ENCODE results near the gene DNAJA4.
"Not testable (repeated sequence)": the region's sequence is repeated elsewhere in the genome, so short reads cannot be mapped to it uniquely, and the experiment has no call there.

Gene DNAJA4

GRCh38 chr15:78244893-78245292, 19.5 kb upstream of the DNAJA4 start:
- no peak for DNase-seq

- not testable (repeated sequence) for DNase-seq
These were observed 19.0 kb upstream of the DNAJA4 start for GRCh38 chr15:78245392-78245791.

GRCh38 chr15:78245976-78246620, 18.3 kb upstream of the DNAJA4 start:
- DNase-seq = not testable (repeated sequence)

GRCh38 chr15:78247911-78248310, 16.5 kb upstream of the DNAJA4 start:
- DNase-seq = no peak

- no peak for DNase-seq
These were observed 15.2 kb upstream of the DNAJA4 start for GRCh38 chr15:78249131-78249530.

DNA sequence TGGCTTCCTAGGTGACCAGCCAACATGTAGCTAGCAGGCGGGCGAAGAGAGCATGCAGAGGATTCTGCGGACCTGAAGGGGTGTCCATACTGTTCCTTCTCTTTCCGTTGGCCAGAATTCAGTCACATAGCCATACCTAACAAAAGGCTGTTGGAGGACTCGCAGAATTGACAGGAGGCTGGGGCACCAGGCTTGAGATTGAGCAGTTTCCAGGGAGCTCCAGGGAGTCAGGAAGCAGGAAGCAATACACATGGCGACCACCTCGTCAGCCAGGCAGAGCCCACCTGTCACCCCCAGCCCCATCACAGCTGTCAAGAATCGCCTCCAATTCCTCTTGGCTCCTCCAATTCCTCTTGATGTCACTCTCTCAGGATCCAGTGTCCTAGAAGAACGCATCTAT, 13.2 kb upstream of the DNAJA4 start:
- no peak for DNase-seq

- no peak for DNase-seq
These were observed 8.8 kb upstream of the DNAJA4 start for GRCh38 chr15:78255421-78256043.

- no peak for DNase-seq
These were observed 8.3 kb upstream of the DNAJA4 start for GRCh38 chr15:78256044-78256437.

DNA sequence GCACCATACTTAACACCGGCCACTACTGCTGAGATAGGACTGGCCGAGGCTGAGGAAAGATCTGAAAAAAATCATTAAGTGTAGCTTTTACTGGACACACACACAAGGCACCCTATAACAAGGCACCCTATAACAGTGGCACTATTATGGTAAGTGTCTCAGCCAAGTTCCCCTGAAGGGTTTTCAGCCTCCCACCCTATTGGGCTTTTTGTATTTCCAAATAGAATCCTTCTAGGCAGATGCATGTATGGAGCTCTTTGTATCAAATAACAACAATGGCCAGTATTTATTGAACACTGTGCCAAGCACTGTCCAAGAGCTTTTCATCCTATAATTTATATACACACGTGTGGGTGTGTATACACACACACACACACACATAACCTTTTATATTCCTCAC, 6.7 kb upstream of the DNAJA4 start:
- no peak for DNase-seq

DNA sequence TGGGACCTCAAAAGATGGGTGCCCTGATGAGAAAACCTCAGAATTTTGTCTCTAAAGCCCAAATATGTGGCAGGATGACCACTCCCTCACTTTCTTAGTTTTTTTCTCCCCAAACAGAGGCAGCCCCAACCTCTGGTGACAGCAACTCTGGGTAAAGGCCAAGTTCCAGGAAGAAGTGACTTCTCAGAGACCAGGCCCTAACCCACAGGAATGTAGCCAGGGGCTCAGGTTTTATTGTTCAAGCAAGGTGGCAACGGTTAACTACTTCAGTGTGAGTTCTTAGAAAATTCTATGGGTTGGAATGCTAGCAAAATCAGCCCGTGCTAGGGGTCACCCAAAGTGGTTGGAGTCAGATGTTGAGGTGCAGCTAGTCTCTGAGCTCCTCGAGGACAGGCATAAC, 5.1 kb upstream of the DNAJA4 start:
- DNase-seq = no peak

DNA sequence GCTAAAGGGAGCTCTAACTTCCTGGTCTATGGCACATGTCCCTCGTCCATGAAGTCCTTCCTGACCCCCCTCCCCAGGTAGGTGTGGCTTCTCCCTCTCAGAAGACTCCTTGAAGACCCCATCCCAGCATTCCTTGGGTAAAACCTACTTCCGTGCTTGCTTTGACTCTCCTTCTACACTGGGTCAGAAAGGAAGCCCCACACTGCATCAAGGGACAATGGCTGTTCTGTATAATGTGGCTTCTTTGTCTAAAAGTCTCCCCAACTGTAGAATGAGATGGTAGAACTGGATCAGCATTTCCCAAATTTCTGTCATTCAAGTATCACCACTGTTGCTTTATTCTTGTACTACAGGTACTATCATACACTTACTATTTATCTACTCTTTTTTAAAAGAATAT, 3.9 kb upstream of the DNAJA4 start:
- no peak for DNase-seq

- DNase-seq = no peak
These were observed 3.3 kb upstream of the DNAJA4 start for GRCh38 chr15:78261062-78261461.

DNA sequence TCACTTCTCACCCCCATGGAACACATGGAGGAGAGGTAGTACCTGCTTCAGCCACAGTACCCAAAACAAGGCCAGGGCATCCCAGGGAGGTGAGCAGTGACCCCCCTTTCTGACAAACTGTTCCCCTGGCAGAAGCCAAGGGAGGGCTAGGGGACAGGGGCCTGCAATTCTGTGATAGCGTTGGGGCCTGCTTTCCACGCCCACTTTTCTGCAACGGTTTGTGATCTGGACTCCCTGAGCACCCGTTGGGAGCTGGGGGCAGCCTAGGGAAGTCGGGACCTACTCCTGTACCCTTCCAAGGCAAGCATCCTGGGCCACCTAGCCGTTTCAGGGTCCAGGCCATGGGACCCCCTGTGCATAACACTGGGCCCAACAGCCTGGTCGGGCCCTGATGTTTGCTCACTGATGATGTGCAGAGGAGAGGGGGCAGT, 996 bp upstream of the DNAJA4 start:
- DNase-seq = no peak

- DNase-seq = no peak
These were observed 457 bp upstream of the DNAJA4 start for GRCh38 chr15:78263907-78264303.

DNA sequence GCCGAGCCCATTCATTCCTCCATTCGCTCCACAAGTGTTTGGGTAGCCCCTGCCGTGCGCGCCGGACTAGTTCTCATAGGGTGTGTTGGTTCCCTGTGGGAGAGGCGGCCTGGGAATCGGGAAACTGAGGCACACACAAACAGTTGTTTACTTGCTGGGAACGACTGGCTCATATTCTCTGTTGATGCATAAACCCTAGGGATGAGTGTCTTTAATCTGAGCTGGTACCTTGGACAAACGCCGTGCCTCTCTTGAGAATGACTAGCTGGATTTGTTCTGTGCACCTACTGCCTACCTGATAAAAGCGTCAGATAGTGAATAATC, 737 bp downstream of the DNAJA4 start:
- DNase-seq = no peak

GRCh38 chr15:78265752-78266224, 1.4 kb downstream of the DNAJA4 start:
- DNase-seq = no peak

DNA sequence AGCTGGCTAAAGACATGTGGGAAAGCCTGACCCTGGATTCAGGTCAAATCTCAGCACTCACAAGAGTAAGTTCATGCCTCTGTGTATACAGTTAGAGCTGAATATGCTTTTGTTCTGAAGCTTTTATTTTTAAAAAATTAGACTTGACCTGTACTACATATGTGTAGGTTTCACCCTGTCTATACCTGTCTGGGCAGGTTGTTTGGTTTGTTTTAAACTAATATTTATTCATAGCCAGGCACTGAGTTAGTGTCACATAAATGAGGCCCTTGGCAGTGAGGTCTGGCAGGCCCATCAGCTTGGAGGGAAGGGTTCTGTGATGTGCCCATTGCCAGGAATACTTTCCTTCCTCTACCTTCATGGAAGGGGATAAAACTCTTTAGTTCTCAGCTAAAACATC, 1.9 kb downstream of the DNAJA4 start:
- no peak for DNase-seq

DNA sequence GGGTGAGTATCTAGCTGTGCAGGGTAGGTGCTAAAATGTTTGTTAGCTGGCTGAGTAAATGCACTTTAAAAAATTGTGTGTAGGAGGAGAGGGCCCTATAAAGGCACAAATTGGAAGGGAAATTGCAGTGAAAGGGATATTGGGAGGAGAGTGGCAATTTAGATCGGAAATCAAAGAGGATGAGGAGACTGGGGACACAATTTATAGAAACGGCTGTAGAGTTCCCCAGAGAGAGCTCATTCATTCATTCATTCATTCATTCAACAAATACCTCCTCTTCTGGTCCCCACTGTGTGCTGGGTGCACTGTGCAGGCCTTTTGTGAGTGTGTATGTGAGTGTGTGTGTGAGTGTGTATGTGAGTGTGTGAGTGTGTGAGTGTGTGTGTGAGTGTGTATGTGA, 2.4 kb downstream of the DNAJA4 start:
- no peak for DNase-seq

GRCh38 chr15:78272316-78272715, 8.0 kb downstream of the DNAJA4 start:
- DNase-seq = no peak

DNA sequence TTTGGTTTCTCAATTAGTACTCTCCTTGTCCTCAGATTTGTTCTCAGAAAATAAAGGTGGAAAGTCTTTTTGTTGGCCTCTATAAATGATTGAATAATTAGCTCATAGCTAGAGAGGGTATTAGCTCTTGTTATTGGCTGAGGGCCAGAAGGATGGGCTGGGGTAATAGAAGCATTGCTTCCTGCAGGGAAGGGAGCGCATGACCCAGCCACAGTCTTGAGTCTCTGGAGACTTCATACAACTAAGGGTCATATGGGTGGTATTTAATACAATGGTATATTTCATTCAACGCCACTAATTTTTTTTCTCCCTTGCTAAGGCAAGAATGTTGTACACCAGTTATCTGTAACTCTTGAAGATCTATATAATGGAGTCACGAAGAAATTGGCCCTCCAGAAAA, 8.4 kb downstream of the DNAJA4 start:
- no peak for DNase-seq

DNA sequence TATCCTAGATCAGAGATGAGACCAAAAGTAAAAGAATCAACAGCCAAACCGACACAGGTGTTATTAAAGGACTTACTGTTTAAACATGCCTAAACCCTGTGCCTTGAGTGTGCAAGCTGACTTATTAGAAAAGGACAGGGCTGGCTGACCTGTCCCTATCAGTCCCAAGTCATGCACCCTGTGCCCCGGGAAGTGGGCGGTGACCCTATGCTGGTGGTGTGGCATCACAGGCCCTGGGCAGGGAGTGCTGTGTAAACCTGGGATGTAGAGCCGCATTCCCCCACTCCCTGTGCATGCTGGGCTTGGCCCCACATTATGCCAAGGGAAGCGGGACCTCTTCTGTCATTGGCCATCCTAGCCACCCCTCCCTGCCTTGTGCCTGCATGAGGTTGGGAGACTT, 10.6 kb downstream of the DNAJA4 start:
- DNase-seq = no peak

DNA sequence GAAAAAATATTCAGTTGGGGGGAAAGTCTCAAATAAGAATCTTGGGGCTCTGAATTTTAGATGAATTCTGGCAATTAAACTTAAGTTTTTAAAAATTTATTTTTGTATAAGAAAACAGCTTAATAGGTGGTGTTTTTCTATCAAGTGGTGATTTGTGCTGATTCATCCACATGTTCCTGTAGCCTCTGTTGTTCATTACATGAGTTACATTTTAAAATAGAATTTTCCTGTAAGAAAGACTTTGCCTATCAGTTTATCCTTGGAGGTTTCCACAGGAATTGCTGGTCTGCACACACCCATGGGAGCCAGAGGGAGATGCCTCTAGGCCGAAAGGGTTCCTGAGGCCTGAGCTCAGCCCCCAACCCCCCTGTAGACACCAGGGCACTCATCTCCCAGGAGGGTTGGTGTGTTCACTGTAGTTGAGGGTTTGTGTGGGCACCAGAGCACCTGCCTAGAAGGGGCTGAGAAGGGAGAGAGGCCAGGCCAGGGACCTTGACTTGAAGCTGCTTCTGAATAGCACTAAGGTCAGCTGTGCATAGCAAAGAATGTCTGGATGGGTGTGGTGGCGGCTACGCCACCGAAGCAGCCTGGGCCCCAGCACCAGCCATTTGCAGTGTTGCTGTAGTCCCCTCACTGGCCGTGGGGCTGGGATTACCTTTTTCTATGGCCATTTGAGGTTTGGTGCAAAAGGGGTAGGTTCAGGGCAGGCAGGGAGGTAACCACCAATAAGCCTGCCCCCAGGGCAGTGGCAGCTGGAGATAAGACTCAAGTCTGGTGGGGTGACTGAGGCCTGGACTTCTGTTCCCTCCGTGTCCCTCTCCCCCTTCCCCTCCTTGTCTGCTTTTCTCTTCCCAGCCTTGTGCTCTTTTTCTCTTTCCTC, 11.9 kb downstream of the DNAJA4 start:
- DNase-seq = no peak

DNA sequence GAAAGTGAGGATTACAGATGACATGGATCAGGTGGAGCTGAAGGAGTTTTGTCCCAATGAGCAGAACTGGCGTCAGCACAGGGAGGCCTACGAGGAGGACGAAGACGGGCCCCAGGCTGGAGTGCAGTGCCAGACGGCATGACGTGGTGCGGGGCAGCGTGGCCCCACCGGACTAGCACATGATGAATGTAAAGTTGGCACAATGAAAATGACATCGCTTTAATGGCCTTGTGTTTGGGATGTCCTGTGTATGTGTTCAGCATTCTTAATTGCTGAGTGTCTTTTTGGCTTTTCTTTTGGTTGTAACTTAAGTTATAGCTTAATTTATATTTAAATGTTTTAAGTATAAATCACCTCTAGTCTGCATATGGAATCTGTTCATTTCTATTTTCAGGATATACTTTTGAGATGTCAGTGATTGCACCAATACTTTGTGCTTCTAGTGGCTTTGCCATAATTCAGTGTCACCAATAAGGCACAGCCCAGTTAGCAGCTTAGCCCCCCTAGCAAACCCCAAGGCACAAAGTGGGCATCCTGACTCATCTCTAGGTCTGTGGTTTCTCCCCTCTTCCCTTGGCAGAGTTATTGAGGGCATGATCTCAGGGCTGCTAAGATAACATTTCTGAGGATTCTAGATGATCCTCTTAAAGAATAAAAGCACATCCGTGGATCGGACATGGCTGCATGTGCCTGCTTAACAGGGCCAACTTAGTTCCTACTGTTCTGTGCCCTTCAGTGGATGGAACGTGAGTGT, 16.1 kb downstream of the DNAJA4 start:
- DNase-seq = no peak
